NCI-H1417 treated with DMSO at 0.1 percent for 48 hours (cell line): ENCODE results near the gene TMEM221.
"Not testable (repeated sequence)": the region's sequence is repeated elsewhere in the genome, so short reads cannot be mapped to it uniquely, and the experiment has no call there.

Experiments used
- DNase-seq: peaks from one replicate; lab custom pipeline; 2025; lab: John Stamatoyannopoulos, UW

TMEM221 gene

DNA sequence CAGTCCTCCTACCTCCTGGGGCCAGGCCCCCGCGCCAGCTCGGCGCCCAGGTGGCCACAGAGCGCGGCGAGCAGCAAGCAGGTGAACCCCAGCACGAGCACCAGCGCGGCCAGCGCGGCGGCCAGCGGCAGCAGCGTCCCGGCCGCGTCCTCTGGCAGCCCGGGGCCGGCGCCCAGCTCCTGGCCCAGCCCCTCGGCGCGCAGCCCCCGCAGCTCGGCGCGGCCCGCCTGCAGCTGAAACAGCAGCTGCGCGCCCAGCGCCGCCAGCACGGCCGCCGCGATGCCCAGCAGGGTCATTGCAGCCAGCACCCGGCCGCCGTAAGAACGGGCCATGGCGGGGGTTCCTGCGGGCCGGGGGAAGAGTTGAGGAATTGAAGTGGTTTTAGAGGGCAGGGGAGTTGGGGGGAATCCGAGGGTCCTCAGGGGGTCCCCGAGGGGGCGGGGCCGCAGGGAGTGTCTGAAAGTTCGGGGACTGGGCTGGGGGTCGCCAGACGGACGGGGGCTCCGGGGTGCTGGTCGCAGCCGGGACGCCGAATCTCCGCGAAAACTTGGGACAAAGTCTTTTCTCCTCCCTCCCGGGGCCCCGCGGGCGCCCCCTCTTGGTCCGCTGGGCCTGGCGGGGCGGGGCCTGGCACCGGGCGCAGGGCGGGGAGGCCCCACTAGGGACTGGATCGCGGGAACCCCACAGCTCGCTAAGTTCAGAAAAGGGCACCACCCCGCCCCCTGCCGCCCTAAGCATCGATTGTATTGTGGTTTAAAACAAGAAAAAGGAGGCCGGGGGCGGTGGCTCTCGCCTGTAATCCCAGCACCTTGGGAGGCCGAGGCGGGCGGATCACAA, at the start of gene TMEM221:
TSS of gene TMEM221 (minus strand) at position 538 of the 837 bp plus-strand sequence. CDS start at position 332, 206 bp downstream.
- DNase-seq: no peak

DNA sequence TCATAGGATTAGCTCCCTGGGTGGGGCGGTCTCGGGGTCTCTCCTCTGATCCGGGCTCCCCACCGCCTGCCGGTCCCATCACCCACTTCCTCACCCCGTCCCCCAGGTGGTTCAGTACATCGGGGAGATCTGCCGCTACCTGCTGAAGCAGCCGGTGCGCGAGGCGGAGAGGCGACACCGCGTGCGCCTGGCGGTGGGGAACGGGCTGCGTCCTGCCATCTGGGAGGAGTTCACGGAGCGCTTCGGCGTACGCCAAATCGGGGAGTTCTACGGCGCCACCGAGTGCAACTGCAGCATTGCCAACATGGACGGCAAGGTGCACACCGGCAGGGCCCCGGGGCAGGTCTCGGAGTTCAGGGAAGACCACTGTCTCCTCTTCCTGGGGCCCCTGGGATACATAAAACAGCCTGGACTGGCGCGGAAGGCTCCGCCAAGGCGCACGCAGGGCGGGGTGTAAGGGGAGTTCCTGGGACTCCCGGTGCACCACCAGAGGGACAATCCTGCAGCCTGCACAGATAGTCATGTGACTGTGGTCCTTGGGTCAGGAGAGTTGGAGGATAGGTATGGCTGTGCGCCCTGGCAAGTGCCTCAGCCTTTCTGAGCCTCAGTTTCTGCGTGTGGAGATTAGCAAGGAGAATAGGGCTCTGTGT, 48.8 kb upstream of the TMEM221 start:
- no peak for DNase-seq

DNA sequence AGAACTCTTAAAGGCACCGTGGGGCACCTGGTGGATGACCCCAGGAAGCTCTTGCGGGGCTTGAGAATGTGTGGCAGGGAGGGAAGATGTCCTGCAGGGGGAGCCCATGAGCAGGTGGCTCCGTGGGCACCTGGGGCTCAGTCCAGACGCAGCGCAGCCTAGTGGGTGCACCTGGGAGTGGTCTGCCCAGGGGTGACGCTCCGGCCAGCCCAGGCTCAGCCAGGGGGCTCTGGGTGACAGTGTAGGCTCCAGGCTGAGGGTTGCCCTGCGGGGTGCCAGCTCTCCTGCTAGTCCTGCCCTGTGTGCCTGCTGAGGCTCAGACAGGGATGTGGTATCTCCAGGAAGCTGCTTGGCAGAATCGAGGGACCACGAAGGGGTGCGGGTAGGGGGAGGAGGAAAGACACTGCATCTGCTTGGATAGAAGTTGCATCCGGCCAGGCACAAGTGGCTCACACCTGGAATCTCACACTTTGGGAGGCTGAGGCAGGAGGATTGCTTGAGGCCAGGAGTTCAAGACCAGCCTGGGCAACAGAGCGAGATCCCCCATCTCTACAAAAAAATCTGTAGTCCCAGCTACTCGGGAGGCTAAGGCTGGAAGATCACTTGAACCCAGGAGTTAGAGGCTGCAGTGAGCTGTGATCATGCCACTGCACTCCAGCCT, 48.0 kb upstream of the TMEM221 start:
- DNase-seq: no peak

DNA sequence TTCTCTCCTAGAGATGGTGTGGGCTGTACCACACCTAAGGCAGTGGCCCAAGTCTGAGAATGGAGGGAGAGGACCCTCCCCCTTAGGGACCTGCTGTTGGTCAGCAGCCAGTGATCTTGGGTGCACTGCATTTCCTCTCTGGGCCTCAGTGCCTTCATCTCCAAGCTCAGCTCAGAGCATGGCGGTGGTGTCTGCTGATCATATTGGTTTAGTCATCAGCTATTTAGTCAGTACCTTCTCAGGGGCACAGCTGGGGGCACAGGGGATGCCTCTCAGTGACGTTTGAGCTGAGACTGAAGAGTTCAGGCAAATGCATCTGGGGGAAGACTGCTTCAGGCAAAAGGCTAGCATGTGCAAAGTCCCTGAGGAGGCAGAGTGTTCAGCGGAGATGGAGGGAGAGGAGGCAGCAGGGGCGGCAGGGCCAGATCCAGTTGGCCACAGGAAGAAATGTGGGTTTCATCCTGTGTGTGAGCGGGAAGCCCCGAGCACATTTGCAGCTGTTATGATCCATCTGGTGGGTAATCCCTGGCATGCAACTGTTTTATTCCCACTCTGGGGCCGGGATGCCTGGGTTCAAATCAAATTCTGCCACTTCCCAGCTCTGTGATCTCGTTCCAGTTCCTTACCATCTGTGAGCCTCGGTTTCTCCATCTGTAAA, 47.3 kb upstream of the TMEM221 start:
- DNase-seq: no peak

DNA sequence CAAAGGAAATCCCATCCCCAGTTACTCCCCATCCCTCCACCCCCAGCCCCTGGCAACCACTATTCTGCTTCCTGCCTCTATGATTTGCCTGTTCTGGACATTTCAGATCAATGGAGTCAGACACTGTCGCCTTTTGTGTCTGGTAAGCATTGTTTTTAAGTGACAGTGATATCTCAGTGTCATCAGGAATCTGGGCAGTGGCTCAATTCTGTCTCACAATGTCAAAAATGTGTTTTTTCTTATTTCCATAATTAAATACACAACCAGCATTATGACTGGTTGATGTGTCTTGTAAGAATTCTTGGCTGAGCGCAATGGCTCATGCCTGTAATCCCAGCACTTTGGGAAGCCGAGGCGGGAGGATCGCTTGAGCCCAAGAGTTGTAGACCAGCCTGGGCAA, 42.8 kb upstream of the TMEM221 start:
- no peak for DNase-seq

DNA sequence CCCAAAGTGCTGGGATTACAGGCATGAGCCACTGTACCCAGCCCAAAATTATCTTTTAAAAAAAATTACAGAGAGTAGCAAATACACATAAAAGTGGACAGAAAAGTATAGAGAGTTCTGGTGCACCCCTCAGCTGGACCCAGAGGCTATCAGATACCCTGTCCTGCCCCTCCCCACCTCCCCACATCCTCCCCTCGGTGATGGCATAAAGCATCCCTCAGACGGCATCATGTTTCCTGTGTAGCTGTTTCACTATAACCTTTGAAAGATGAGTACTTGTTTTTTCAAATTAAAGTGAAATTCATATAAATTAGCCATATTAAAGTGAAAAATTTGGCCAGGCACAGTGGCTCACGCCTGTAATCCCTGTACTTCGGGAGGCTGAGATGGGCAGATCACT, 41.9 kb upstream of the TMEM221 start:
- no peak for DNase-seq

DNA sequence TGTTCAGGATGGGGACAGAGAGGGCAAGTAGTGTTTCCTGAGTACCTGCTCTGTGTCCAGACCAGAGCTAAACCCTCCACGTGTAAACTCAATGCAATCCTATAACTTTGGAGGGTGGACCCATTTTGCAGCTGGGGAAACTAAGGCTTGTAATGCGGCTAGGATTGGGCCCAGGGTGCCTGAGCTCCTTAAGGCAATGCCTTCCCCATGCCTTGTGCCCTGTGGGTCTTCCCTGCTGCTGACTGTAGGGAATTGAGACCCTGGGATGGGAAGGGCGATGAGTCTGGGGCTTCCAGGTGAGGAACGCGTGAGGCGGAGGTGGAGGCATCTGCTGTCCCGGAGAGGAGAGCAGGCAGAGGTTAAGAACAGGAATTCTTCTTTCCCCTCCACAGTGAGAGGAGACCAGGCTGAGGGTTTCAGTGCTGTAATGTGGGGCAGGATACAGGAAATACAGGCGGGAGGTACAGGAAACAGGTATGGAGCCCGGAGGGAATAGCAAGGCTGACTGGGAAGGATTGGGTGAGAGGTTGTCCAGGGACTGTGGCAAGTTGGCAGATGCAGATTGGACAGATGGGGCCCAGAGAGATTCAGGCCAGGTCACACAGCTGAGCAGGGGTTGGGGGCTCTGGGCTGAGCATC, 41.0 kb upstream of the TMEM221 start:
- no peak for DNase-seq

DNA sequence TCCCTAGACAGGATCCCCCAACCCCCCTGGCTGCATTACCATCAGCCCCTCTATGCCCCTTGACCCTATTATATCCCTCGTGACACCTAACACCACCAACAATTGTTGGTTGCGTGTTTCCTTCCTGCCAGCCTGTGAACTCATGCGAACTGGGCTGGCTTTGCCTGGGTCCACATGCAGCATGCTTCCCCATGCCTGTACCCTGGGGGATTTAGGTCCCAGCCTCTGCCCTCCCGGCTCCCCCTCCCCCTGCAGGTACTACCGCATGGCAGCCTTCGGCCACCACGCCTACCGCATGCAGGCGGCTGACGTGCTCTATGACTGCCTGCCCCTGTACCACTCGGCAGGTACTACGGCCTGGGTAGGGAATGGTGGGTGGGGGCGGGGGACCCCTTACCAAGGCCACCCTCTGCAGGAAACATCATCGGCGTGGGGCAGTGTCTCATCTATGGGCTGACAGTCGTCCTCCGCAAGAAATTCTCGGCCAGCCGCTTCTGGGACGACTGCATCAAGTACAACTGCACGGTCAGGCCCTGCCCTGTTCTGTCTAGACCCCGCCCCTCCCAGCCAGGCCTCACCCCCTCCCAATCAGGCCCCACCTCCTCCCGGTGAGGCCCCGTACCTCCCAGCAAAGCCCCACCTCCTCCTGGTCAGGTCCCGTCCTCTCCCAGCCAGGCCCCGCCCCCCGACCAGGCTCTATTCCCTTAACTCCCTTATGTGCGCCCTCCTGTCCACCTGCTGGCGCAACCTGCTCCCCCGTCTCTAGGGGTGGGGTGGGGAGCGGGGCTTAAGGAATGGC, 40.3 kb upstream of the TMEM221 start:
- DNase-seq: no peak

DNA sequence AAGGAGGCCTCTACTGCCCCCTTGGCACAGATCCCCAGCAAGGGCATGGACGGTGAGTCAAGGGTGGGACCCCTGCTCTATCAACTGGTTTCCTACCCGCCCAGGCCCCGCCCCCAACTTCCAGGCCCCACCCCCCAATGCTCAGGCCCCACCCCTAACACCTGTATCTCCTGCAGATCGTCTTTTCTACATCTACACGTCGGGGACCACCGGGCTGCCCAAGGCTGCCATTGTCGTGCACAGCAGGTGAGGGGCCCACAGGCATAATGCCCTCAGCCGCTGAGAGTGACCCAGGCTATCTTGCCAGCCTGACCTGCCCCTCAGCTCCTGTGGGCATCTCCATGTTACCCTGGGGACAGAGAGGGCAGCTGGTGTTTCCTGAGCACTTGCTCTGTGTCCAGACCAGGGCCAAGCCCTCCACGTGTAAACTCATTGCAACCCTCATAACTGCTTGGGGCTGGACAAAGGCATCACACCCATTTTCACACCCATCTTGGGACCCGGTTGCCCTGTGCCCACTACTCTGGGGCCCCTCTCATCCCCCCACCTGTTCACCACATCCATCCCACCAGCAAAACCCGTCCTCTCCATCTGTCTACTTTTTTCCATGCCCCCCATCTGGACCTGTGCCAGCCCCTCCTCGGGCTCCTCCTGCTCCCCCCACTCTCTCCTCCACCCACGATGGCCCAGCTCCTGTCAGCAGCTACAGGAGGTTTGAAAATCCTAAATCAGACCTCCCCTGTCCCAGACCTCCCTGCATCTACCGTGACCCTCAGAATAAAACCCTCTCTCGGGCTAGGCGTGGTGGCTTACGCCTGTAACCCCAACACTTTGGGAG, 39.0 kb upstream of the TMEM221 start:
- no peak for DNase-seq

DNA sequence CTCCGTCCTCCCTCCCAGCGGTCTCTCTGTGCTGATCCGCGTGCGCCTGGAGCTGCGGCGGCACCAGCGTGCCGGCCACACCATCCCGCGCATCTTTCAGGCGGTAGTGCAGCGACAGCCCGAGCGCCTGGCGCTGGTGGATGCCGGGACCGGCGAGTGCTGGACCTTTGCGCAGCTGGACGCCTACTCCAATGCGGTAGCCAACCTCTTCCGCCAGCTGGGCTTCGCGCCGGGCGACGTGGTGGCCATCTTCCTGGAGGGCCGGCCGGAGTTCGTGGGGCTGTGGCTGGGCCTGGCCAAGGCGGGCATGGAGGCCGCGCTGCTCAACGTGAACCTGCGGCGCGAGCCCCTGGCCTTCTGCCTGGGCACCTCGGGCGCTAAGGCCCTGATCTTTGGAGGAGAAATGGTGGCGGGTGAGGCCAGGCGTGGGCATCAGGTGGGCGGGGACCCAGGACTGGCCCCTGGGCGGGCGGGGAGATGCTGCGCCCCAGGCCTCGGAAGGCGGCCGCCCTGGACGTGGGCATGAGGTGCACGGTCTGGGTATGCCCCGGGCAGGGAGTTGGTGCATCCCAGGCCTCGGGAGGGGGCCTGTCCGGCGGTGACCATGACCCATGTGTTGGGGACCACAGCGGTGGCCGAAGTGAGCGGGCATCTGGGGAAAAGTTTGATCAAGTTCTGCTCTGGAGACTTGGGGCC, 38.2 kb upstream of the TMEM221 start:
- DNase-seq: no peak

DNA sequence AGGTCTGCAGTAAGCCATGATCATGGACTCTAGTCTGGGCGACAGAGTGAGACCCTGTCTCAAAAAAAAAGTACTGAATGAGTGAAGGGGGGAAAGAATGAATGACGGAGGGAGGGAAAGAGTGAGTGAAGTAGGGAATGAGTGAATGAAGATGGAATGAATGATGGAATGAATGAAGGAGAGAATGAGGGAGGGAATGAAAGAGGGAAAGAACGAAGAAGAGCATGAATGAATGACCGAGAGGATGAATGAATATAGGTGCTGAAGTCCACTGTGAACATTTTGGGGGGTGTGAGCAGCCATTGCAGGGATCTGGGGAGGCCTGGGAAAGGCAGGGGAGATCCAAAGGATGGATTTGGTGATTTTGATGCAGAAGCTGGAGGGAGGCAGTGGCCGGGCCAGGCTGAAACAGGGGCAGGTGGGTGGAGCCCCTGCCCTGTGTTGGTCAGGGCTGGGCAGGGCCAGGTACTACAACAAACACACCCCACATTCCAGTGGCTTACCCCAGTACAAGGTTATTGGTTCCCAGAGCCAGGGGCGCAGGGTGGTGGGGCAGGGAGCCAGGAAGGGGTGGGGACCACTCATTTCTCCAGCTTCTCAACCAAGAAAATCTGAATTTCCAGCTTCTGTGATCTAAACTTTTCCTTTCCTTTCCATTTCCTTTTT, 36.2 kb upstream of the TMEM221 start:
- DNase-seq: no peak

DNA sequence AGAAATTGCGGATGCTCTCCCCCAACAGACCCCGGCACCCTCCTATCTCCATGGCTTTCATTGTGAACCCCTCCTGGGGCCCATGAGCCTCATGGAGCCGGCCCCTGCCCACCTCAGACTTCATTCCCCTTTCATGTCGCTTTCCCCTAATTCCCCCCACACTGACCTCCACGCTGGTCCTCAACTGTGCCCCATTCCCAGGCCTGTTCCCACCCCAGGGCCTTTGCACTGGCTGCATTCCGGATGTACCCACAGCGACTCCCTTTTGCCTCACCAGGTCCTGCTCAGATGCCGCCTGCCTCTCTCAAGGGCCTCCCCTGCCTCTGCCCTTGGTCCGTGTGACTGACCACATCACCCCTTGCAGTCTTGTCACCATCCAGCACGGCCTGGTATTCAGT, 35.1 kb upstream of the TMEM221 start:
- no peak for DNase-seq

DNA sequence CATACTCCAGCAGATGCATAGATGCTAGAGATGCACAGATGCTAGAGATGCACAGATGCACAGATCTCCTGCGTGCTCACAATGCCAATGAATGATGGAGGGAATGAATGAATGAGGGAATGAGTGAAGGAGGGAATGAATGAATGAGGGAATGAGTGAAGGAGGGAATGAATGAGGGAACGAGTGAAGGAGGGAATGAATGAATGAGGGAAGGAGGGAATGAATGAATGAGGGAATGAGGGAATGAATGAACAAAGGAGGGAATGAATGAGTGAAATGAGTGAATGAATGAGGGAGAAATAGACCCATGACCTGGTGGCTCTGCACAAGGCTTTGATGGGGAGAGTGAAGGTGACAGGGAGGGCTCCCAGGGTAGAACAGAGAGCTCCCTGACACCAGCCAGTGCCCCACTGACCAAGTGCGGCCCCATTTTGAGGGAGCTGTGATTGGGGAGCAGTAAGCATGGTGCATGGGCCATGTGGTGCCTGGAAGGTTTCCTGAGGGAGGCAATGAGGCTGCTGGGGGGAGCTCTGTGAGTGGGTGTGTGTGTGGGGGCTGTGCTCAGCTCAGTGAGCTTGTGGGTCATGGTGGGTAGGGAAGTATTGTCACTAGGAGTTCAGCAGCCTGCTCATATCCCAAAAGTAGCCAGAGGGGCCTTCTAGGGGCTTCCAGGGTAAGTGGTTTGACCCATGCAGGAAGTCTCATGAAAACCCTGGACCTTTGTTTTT, 34.6 kb upstream of the TMEM221 start:
- DNase-seq: no peak

DNA sequence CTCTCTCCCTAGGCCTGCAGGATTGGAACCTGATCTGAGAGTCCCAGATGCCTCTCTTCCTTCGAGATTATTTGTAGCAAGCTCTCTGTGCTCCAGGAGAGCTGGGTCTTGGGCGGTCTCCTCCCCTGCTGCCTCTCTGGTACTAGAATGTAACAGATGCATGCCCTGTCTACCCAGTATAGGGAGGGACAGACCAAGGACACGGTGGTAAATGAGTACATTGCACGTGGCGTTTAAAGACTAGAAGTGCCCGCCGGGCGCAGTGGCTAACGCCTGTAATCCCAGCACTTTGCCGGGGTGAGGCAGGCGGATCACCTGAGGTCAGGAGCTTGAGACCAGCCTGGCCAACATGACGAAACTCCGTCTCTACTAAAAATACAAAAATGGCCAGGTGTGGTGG, 33.5 kb upstream of the TMEM221 start:
- no peak for DNase-seq

DNA sequence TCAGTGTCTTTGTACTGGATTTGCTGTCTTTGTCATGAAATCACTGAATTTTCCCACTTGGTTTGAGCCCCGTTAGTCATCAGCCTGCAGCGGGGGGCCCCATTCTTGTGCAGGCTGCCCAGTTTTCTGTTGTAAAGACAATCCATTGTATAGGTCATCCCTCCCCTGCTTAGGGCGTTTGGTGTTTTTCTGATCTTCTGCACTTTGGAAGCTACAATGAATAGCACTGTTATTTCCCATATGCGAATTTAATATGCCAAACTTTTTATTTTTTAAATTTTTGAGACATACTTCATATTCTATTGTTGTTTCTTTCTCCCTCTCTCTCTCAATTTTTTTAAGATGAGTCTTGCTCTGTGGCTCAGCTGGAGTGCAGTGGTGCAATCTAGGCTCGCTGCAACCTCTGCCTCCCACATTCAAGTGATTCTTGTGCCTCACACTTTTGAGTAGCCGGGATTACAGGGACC, 30.9 kb upstream of the TMEM221 start:
- no peak for DNase-seq

DNA sequence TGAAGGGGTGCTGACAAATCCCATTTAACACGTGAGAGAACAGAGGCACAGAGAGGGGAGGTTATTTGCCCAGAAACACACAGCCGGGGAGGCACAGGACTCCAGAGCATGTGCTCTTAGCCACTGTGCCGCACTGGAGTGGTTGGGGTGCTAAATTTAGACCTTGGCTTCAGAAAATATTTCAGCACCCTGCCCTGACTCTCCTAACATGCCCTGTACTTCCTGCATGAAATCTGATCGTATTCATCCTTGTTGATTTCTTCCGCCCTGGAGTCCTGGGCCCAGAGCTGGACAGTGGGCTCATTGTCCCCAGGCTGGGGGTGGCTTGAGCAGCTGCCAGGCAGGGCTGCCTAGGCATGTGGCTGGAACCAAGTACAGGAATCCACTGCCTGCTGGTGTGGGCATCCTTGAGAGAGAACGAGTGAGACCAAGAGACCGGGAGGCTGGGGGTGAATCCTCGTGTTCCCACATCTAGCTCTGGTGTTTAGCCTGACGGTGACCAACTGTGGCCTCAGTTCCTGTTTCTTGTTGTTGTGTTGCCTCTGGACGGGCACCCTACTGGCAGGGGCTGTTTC, 27.2 kb upstream of the TMEM221 start:
- DNase-seq: no peak

DNA sequence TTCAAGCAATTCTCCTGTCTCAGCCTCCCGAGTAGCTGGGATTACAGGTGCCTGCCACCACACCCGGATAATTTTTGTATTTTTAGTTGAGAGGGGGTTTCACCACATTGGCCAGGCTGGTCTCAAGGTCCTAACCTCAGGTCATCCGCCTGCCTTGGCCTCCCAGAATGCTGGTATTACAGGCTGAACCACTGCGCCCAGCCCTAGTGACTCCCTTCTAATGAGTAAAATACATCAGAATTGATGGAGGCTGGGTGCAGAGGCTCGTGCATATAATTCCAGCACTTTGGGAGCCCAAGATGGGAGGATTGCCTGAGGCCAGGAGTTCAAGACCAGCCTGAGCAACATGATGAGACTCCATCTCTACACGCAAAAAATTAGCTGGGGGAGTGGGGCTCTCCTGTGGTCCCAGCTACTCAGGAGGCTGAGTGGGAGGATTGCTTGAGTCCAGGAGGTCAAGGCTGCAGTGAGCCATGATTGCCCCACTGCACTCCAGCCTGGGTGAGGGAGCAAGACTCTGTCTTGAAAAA, 26.6 kb upstream of the TMEM221 start:
- not testable (repeated sequence) for DNase-seq

DNA sequence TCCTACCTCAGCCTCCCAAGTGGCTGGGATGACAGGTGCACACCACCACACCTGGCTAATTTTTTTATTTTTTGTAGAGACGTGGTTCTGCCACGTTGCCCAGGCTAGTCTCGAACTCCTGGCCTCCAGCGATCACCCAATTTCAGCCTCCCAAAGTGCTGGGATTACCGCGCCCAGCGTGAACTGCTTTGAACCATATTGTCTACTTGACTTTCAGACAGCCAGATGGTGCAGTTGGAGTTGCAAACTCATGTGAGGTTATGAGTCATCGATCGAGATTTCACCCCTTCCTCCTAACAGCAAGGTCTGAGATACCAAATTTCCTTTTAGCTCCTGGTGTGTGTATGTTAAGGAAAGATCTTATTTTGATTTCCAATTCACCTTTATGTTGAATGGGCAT, 24.6 kb upstream of the TMEM221 start:
- DNase-seq: no peak
